K562 (cell line): Measurements from ENCODE around the gene SET. TPM values are rescaled to one million over a fixed set of nuclear protein-coding genes. Genes with fewer than 3 reads are reported as not detected.
A peak's percentile ranks its signal among the peaks of the same experiment; 100 is the strongest.

ENCODE experiments used
- ATAC-seq: fragments of 200-7000 bp; cut with Tn5 transposase; 3 replicates; pipeline ENCODE4 v1.9.1; 2020; ENCODE audit warnings: moderate library complexity
- BruUV-seq: library from RNA; stranded (reverse); fragments of 400-500 nt; replicated peaks from 2 replicates; lab custom pipeline; 2021; lab: Mats Ljungman, UMichigan
- CTCF ChIA-PET: fragments of 300-600 bp; formaldehyde crosslinking; extraction: SDS; loops from one replicate; lab custom pipeline; 2021; ENCODE audit warnings: low intra/inter-chr PET ratio; lab: Yijun Ruan, JAX
- POLR2A ChIA-PET: fragments of 300-600, 350-650 bp; sonication (Branson Sonifier 250); formaldehyde crosslinking; extraction: SDS; loops from one replicate; lab custom pipeline; 2021; ENCODE audit warnings: antibody characterized with exemption, inconsistent platforms; lab: Yijun Ruan, JAX
- DNase-seq, 4 experiments: peaks; one replicate each; pipeline versions ENCODE4 v3.0.0 to v3.0.0-alpha.2; 2011 to 2018; ENCODE audit warnings: low spot score in 3 of 4, mixed read lengths in 3 of 4; ENCODE audit errors: extremely low read depth in 1 of 4
- FAIRE-seq: peaks from 2 replicates; lab custom pipeline; 2011; peaks lifted over from hg19 to GRCh38; lab: Jason Lieb, UNC
- H2AFZ ChIP-seq: 2 replicates; pipeline ENCODE4 v1.6.0; 2011; ENCODE audit warnings: low read depth, low read length, control low read depth, inconsistent platforms
- H3K27ac ChIP-seq: fragments of 200-600 bp; 3 replicates; pipeline ENCODE4 v1.8.0; 2011; ENCODE audit warnings: low read depth, mild to moderate bottlenecking, control low read depth, inconsistent platforms, low read length, moderate library complexity, mixed read lengths; ENCODE audit errors: extremely low read depth
- H3K27me3 ChIP-seq, 2 experiments: fragments of 300-600 bp in 1 of 2; 2 replicates in 1 of 2; 3 replicates in 1 of 2; pipeline versions ENCODE4 v1.6.0 to v1.8.0; 2011; ENCODE audit warnings: inconsistent platforms in 2 of 2, low read length in 2 of 2, mild to moderate bottlenecking in 1 of 2, mixed read lengths in 1 of 2, moderate library complexity in 1 of 2; ENCODE audit not compliant: control insufficient read depth in 2 of 2, insufficient read depth in 2 of 2
- H3K36me3 ChIP-seq: fragments of 300-600 bp; 3 replicates; pipeline ENCODE4 v1.8.0; 2011; ENCODE audit warnings: mild to moderate bottlenecking, low read length, inconsistent platforms; ENCODE audit not compliant: control insufficient read depth, insufficient read depth
- H3K4me1 ChIP-seq, 2 experiments: fragments of 200-600 bp in 1 of 2; replicated peaks in 1 of 2; 2 replicates in 1 of 2; 3 replicates in 1 of 2; pipeline versions ENCODE4 v1.5.1 to v1.8.0; 2011; ENCODE audit warnings: inconsistent platforms in 2 of 2, low read length in 2 of 2, mild to moderate bottlenecking in 1 of 2, mixed read lengths in 1 of 2, moderate library complexity in 1 of 2; ENCODE audit not compliant: control insufficient read depth in 2 of 2, insufficient read depth in 2 of 2
- H3K4me2 ChIP-seq: 2 replicates; pipeline ENCODE4 v1.6.1; 2011; ENCODE audit warnings: low read length, control low read depth, inconsistent platforms, mixed read lengths; ENCODE audit not compliant: insufficient read depth
- H3K4me3 ChIP-seq: fragments of 200-600 bp; sonication (generic), shearing (Covaris generic); 2 replicates; pipeline ENCODE4 v1.5.1; 2016; ENCODE audit warnings: control low read depth, inconsistent platforms
- H3K79me2 ChIP-seq: fragments of 200-600 bp; 3 replicates; pipeline ENCODE4 v1.8.0; 2011; ENCODE audit warnings: low read length, inconsistent platforms; ENCODE audit not compliant: control insufficient read depth, insufficient read depth
- H3K9ac ChIP-seq, 2 experiments: 2 replicates each; pipeline versions ENCODE4 v1.6.0 to v1.6.1; 2011; ENCODE audit warnings: low read depth in 2 of 2, low read length in 2 of 2, control low read depth in 1 of 2, inconsistent platforms in 1 of 2, mild to moderate bottlenecking in 1 of 2, mixed read lengths in 1 of 2; ENCODE audit not compliant: insufficient read depth in 1 of 2
- H3K9me1 ChIP-seq: one replicate; pipeline ENCODE4 v1.6.0; 2011; ENCODE audit warnings: inconsistent platforms, mild to moderate bottlenecking, low read length, moderate library complexity; ENCODE audit not compliant: control insufficient read depth, insufficient read depth
- H3K9me3 ChIP-seq: replicated peaks from 2 replicates; pipeline ENCODE4 v1.5.1; 2011; ENCODE audit warnings: low read depth, low read length, inconsistent platforms; ENCODE audit not compliant: control insufficient read depth, insufficient read depth
- H4K20me1 ChIP-seq: replicated peaks from 2 replicates; pipeline ENCODE4 v1.6.1; 2011; ENCODE audit warnings: low read length, inconsistent platforms, mixed read lengths; ENCODE audit not compliant: control insufficient read depth, insufficient read depth
- ATF7 ChIP-seq: fragments of 450-650 bp; IDR thresholded peaks from 2 replicates; pipeline ENCODE4 v1.7.1; 2014; ENCODE audit warnings: mild to moderate bottlenecking, moderate library complexity
- CREM ChIP-seq: IDR thresholded peaks from 2 replicates; pipeline ENCODE4 v1.6.1; 2014; ENCODE audit warnings: antibody characterized with exemption, low read depth
- DIDO1 ChIP-seq: fragments of 450-650 bp; IDR thresholded peaks from 2 replicates; pipeline ENCODE4 v1.6.1; 2016; ENCODE audit warnings: low read depth, missing biosample characterization, missing genetic modification characterization
- ETS2 ChIP-seq: IDR thresholded peaks from 2 replicates; pipeline ENCODE4 v1.6.1; 2016; ENCODE audit warnings: borderline replicate concordance, missing genetic modification characterization, mild to moderate bottlenecking, moderate library complexity, missing compliant biosample characterization; ENCODE audit not compliant: poor library complexity, severe bottlenecking
- PHF8 ChIP-seq: fragments of 200-600 bp; sonication (generic); IDR thresholded peaks from 2 replicates; pipeline ENCODE4 v1.6.1; 2012; ENCODE audit warnings: mixed run types, mild to moderate bottlenecking, inconsistent platforms, low read length, moderate library complexity, borderline replicate concordance
- RAD21 ChIP-seq, 2 experiments: fragments of 250-450 bp in 1 of 2; fragments of 450-650 bp in 1 of 2; sonication (Bioruptor Pico) in 1 of 2; formaldehyde crosslinking in 1 of 2; IDR thresholded peaks in 1 of 2; conservative IDR thresholded peaks in 1 of 2; 2 replicates each; pipeline versions ENCODE4 v1.4.0 to v1.8.0; 2020 to 2022; ENCODE audit warnings: mild to moderate bottlenecking in 2 of 2, moderate library complexity in 1 of 2
- ZBED1 ChIP-seq: IDR thresholded peaks from 2 replicates; pipeline ENCODE4 v1.6.1; 2014
- ZNF253 ChIP-seq: fragments of 250-450 bp; sonication (Bioruptor Pico); conservative IDR thresholded peaks from 2 replicates; pipeline ENCODE4 v1.6.1; 2021; ENCODE audit warnings: mild to moderate bottlenecking
- ZNF282 ChIP-seq: sonication (generic); formaldehyde crosslinking; IDR thresholded peaks from 2 replicates; pipeline ENCODE4 v1.8.1; 2023; ENCODE audit warnings: missing genetic modification reagents
- ZNF668 ChIP-seq: fragments of 250-450 bp; sonication (Bioruptor Pico); IDR thresholded peaks from 2 replicates; pipeline ENCODE4 v1.8.0; 2022; ENCODE audit warnings: mild to moderate bottlenecking, inconsistent platforms
- ZSCAN29 ChIP-seq: fragments of 450-650 bp; IDR thresholded peaks from 2 replicates; pipeline ENCODE4 v1.6.1; 2017
- WGBS: fragments of 100-300 bp; shearing (Covaris generic); methylation state at CpG from one replicate; pipeline ENCODE4 v1.1.6; 2016; ENCODE audit warnings: low coverage, mixed read lengths; ENCODE audit not compliant: insufficient coverage; ENCODE audit errors: missing lambda C conversion rate; 5-methylcytosine and 5-hydroxymethylcytosine counted together
- in situ Hi-C: fragments of 300-500 bp; cut with MboI; formaldehyde crosslinking; loops from 4 replicates; pipeline ENCODE4 v1.15.0; 2018; ENCODE audit warnings: inconsistent platforms, mixed read lengths
- intact Hi-C: fragments of 100-400 bp; cut with micrococcal nuclease; formaldehyde crosslinking; loops from 2 replicates; pipeline ENCODE4 v1.14.2; 2022
- polyA plus RNA-seq, 8 experiments: library from polyadenylated mRNA; depleted of rRNA in 4 of 8; stranded (reverse) in 5 of 8; unstranded in 3 of 8; fragments of >200 nt; fragmentation: Nextera tagmentation in 2 of 8; fragmentation: Illumina TruSeq in 1 of 8; extraction: Ambion mirVana in 2 of 8; extraction: Trizol in 1 of 8; gene quantifications; 2 replicates each; pipeline versions ENCODE4 v1.2.1 to v1.2.3, GENCODE V29; 2011 to 2014; ENCODE audit warnings: inconsistent platforms in 1 of 8, missing spikeins in 1 of 8
- total RNA-seq, 7 experiments: library from RNA; depleted of rRNA in 6 of 7; stranded (reverse); fragments of >200 nt in 6 of 7; fragmentation: Illumina TruSeq in 2 of 7; extraction: Trizol in 2 of 7; gene quantifications; 2 replicates each; pipeline versions ENCODE4 v1.2.1 to v1.2.3, GENCODE V29; 2011 to 2021; ENCODE audit warnings: low replicate concordance in 1 of 7
- TF ChIP-seq, protein P1 (sequence below): fragments of 250-450 bp; sonication (Bioruptor Pico); IDR thresholded peaks from 2 replicates; pipeline ENCODE4 v1.5.0; 2021
- TF ChIP-seq, protein P2 (sequence below): fragments of 450-650 bp; IDR thresholded peaks from 2 replicates; pipeline ENCODE4 v1.6.1; 2016; ENCODE audit warnings: borderline replicate concordance
- TF ChIP-seq, protein P3 (sequence below): sonication (generic); formaldehyde crosslinking; IDR thresholded peaks from 2 replicates; pipeline ENCODE4 v1.8.0; 2023; ENCODE audit warnings: mild to moderate bottlenecking, missing genetic modification reagents
- TF ChIP-seq, protein P4 (sequence below), 2 experiments: fragments of 450-650 bp; IDR thresholded peaks; 2 replicates each; pipeline ENCODE4 v1.6.1; 2016
- TF ChIP-seq, protein P5 (sequence below): fragments of 250-450 bp; sonication (Bioruptor Pico); IDR thresholded peaks from 2 replicates; pipeline ENCODE4 v1.4.0; 2020; ENCODE audit warnings: mild to moderate bottlenecking, moderate library complexity

Gene SET
- total and polyA plus RNA-seq, 9 of the 15 experiments (the other 6 are each of a cell fraction or from before 2014, with no cell fraction given): 404 to 1,447 (median 907) TPM

DNA sequence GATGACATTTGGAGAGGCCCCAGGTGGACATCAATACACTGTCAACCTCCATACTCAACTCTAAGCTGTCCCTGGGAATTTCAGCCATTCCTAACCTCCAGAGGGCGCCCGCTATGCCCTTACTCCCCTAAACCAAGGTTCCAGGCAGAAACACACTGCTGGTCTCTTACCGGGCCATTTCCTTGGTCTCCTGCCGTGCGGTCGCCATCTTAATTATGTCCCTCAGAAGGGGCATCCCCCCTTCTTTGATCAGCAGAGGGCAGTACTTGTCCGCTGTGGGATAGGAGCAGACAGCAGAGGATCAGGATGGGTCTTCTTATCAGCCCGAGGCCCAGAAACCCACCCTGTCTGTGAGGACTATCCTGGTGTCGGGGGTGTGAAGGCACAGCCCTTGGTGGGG, 44.2 kb downstream of the SET start:
- Histone ChIP-seq H3K79me2 (no peaks in the 10 kb centered on the region), H3K36me3 (no peaks in the 10 kb centered on the region; the same call in 2 of the 3 replicates), H3K27ac (peak overlapping the region; percentile 29), H3K9ac (peak overlapping the region; percentile 22 to 65; a peak in 1 of 4 replicates), H3K9me3 (no peaks in the 10 kb centered on the region), H3K4me2 (peak overlapping the region; percentile 53), H3K4me3 (no peak overlapping the region), H3K27me3 (no peaks in the 10 kb centered on the region), H4K20me1 (no peaks in the 10 kb centered on the region), H3K9me1 (no peaks in the 10 kb centered on the region), H3K4me1 (peaks cover 5 to 30% of the 10 kb centered on the region in 2 experiments; a peak in 4 of 5 replicates), H2AFZ (peak overlapping the region; percentile 90)
- peak; percentile 82 to 95 (median 88) for DNase-seq
- no TSS peak for BruUV-seq
- peak; percentile 96 for ATAC-seq
- ChIA-PET CTCF (interaction anchor here (1.4 to 3.1 kb wide), 2 partner anchors 85 to 194 kb away, joined by 5 to 14 read pairs; partner anchors contain the start of gene ENDOG), POLR2A (interaction anchor here (0.7 to 1.5 kb wide), 6 partner anchors 9 to 105 kb away, joined by 3 to 6 read pairs (median 3); partner anchors contain the start of gene ZDHHC12)
- in situ Hi-C loops: loop anchor here (5.0 kb wide), 1 partner anchor 194 kb away; no protein-coding TSS in a partner anchor
- 9% methylated on average over 9 of the region's 9 CpGs for WGBS
- FAIRE-seq: peak; percentile 99
- intact Hi-C loops: loop anchor here (1.0 to 5.0 kb wide), 4 partner anchors 54 to 274 kb away; partner anchors contain the start of genes ENDOG and TBC1D13
- TF ChIP-seq ATF7 (peak; percentile 53; the same call in 1 of the 2 replicates), ZBED1 (no peak), ETS2 (tag) (no peak), PHF8 (no peak), ZNF282 (CRISPR knock-in tag) (no peak), ZNF668 (no peak), CREM (peak; percentile 39), ZNF253 (no peak), DIDO1 (no peak), ZSCAN29 (no peak), RAD21 (CRISPR knock-in tag; conservative IDR thresholded peaks at IDR 0.05 in 1 of 2, IDR thresholded peaks at IDR 0.05 in 1 of 2) (peak; percentile 87 to 89)
- TF ChIP-seq, protein P1, sequence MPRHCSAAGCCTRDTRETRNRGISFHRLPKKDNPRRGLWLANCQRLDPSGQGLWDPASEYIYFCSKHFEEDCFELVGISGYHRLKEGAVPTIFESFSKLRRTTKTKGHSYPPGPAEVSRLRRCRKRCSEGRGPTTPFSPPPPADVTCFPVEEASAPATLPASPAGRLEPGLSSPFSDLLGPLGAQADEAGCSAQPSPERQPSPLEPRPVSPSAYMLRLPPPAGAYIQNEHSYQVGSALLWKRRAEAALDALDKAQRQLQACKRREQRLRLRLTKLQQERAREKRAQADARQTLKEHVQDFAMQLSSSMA (CRISPR knock-in tag): no peak
- TF ChIP-seq, protein P2, sequence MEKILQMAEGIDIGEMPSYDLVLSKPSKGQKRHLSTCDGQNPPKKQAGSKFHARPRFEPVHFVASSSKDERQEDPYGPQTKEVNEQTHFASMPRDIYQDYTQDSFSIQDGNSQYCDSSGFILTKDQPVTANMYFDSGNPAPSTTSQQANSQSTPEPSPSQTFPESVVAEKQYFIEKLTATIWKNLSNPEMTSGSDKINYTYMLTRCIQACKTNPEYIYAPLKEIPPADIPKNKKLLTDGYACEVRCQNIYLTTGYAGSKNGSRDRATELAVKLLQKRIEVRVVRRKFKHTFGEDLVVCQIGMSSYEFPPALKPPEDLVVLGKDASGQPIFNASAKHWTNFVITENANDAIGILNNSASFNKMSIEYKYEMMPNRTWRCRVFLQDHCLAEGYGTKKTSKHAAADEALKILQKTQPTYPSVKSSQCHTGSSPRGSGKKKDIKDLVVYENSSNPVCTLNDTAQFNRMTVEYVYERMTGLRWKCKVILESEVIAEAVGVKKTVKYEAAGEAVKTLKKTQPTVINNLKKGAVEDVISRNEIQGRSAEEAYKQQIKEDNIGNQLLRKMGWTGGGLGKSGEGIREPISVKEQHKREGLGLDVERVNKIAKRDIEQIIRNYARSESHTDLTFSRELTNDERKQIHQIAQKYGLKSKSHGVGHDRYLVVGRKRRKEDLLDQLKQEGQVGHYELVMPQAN: no peak
- TF ChIP-seq, protein P3, sequence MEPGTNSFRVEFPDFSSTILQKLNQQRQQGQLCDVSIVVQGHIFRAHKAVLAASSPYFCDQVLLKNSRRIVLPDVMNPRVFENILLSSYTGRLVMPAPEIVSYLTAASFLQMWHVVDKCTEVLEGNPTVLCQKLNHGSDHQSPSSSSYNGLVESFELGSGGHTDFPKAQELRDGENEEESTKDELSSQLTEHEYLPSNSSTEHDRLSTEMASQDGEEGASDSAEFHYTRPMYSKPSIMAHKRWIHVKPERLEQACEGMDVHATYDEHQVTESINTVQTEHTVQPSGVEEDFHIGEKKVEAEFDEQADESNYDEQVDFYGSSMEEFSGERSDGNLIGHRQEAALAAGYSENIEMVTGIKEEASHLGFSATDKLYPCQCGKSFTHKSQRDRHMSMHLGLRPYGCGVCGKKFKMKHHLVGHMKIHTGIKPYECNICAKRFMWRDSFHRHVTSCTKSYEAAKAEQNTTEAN (CRISPR knock-in tag): no peak
- TF ChIP-seq, protein P4, sequence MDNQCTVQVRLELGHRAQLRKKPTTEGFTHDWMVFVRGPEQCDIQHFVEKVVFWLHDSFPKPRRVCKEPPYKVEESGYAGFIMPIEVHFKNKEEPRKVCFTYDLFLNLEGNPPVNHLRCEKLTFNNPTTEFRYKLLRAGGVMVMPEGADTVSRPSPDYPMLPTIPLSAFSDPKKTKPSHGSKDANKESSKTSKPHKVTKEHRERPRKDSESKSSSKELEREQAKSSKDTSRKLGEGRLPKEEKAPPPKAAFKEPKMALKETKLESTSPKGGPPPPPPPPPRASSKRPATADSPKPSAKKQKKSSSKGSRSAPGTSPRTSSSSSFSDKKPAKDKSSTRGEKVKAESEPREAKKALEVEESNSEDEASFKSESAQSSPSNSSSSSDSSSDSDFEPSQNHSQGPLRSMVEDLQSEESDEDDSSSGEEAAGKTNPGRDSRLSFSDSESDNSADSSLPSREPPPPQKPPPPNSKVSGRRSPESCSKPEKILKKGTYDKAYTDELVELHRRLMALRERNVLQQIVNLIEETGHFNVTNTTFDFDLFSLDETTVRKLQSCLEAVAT (IDR thresholded peaks at IDR 0.05): no peak
- TF ChIP-seq, protein P5, sequence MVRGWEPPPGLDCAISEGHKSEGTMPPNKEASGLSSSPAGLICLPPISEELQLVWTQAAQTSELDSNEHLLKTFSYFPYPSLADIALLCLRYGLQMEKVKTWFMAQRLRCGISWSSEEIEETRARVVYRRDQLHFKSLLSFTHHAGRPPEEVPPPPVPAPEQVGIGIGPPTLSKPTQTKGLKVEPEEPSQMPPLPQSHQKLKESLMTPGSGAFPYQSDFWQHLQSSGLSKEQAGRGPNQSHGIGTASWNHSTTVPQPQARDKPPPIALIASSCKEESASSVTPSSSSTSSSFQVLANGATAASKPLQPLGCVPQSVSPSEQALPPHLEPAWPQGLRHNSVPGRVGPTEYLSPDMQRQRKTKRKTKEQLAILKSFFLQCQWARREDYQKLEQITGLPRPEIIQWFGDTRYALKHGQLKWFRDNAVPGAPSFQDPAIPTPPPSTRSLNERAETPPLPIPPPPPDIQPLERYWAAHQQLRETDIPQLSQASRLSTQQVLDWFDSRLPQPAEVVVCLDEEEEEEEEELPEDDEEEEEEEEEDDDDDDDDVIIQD (CRISPR knock-in tag): no peak
